Measurements from ENCODE around the gene CLSTN1. TPM values are rescaled to one million over a fixed set of nuclear protein-coding genes. Genes with fewer than 3 reads are reported as not detected.
"Not testable (repeated sequence)": the region's sequence is repeated elsewhere in the genome, so short reads cannot be mapped to it uniquely, and the experiment has no call there.

The CLSTN1 gene
- total RNA-seq, 1 donor = 89.9 TPM

DNA sequence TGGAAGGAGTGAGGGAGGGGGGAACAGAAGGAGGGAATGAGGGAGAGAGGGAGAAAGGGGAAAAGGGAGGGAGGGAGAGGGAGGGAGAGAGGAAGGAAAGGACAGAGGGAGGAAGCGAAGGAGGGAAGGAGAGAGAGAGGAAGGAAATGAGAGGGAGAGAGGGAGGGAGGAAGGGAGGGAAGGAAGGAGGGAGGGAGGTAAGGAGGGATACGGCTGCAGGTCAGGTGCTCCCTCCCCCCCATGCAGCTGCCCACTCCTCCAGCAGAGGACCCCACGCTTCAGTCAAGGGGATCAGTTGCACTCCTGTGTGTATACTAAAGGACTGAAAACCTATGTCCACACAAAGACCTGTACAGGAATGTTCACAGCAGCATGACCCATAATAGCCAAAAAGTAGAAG lies 54.8 kb downstream of the CLSTN1 start:
- no peak for DNase-seq (ENCODE audit: low read depth in 2 of 3, low spot score in 2 of 3)

DNA sequence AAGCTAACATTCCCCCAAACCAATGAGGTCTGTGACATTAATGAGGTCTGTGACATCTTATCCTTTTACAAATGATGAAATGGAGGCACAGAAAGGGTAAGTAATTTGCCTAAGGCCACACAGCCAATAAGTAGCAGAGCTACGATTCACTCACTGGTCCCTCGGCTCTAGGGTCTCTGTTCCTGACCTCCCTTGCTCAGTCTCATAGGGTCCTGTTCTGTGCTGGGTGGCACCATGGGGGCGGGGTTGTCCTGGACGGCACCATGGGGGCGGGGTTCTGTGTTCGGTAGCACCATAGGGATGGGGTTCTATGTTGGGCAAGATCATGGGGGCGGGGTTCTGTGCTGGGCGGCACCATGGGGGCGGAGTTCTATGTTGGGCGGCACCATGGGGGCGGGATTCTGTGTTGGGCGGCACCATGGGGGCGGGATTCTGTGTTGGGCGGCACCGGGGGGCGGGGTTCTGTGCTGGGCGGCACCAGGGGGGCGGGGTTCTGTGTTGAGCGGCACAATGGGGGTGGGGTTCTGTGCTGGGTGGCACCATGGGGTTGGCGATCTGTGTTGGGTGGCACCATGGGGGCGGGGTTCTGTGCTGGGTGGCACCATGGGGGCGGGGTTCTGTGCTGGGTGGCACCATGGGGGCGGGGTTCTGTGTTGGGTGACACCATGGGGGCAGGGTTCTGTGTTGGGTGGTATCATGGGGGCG lies 55.6 kb downstream of the CLSTN1 start:
- peak in 1 of 3 donors; percentile 26 for DNase-seq (ENCODE audit: low read depth in 2 of 3, low spot score in 2 of 3)

DNA sequence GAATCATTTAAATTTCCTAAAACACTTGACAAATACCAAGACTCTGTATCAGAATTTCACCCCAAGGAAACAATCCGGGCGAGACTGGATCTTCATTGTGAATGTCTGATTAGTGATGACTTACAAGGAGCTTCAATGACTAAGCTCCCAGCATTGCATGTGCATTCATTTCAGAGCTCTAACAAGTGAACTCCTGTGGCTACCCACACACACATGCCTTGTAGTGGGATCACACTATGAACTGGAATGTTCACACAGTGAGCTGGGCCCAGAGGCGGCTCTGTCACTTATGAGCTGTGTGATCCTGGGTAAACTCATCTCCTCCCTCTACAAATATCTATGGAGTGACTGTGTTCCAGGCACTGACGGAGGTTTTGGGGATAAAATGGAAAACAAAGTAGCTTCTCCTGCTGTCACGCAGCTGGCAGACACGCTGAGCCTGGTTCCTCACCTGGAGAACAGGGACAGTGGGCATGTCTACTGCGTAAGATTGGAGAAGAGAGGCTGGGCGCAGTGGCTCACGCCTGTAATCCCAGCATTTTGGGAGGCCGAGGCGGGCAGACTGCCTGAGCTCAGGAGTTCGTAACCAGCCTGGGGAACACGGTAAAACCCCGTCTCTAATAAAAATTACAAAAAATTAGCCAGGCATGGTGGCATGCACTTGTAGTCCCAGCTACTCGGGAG lies 56.9 kb downstream of the CLSTN1 start:
- no peak for DNase-seq (ENCODE audit: low read depth in 2 of 3, low spot score in 2 of 3)

DNA sequence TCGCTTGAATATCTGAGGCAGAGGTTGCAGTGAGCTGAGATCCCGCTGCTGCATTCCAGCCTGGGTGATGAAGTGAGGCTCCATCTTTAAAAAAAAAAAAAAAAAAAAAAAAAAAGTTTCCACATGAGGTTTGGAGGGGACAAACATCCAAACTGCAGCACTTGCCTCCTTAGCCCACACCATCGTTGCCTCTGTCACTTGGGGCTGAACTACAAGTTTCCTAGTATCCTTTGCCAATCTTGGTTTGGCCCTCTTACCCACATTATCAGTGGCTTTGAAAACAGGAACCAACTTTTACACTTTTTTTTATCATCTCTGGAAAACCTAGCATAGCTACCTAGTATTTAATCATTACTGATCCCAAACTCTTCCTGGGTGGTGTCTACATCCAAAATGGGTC lies 59.2 kb downstream of the CLSTN1 start:
- peak in 1 of 3 donors; percentile 48 for DNase-seq (ENCODE audit: low read depth in 2 of 3, low spot score in 2 of 3)

DNA sequence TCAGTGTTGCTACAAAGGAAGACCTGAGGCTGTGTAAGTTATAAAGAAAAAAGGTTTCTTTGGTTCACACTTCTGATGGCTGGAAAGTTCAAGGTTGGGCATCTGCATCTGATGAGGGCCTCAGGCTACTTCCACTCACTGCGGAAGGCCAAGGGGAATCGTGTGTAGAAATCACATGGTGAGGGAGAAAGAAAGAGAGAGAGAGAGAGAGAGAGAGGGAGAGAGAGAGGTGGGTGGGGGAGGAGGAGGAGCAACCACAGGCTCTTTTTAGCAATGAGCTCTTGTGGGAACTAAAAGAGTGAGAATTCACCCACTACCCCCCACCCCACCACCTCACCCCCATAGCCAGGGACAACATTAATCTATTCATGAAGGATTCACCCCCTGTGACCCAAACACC lies 59.9 kb downstream of the CLSTN1 start:
- no peak for DNase-seq (ENCODE audit: low read depth in 2 of 3, low spot score in 2 of 3)

DNA sequence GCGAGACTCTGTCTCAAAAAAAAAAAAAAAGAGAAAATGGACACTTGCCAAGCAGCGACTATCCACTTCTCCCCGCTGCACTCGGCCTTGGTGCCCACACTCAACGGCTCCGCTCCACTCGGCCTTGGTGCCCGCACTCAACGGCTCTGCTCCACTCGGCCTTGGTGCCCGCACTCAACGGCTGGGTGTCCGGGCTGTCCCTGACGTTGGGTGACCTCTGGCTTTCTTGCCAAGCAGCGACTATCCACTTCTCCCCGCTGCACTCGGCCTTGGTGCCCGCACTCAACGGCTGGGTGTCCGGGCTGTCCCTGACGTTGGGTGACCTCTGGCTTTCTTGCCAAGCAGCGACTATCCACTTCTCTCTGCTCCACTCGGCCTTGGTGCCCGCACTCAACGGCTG lies 61.3 kb downstream of the CLSTN1 start:
- DNase-seq (ENCODE audit: low read depth in 2 of 3, low spot score in 2 of 3) = not testable (repeated sequence)

DNA sequence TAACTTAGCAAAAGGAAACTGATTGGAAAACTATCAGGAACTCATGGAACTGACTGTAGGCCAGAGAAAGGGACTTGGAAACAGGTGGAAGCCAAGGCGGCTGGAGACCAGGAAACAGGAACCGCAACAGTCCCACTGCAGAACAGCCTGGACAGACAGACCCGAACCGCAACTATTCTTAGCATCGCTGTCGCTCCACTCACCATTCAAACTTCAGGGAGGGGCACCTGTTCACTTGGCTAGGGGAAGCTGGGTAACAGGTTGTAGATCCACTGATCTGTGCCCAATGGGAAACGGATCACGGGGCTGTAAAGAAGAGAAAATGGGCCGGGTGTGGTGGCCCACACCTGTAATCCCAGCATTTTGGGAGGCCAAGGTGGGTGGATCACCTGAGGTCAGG lies 61.9 kb downstream of the CLSTN1 start:
- no peak for DNase-seq (ENCODE audit: low read depth in 2 of 3, low spot score in 2 of 3)

DNA sequence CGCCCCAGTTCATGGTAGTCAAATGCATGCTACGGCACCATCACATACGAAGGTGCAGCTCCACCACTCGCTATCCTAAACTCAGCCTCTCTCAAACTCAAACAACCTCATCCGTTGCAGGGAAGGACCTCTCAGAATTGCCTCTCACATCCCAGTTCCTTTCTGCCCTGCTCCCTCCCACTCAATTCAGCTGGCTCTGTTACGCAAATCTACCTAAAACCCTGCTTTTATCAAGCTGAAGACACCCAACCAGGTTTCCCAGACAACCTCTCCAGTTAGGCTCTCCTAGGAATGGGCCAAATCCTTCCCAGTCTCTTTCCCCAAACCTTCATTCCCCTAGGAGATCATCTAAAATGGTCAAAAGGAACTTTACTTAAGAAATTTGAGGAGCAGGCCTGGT lies 62.9 kb downstream of the CLSTN1 start:
- DNase-seq (ENCODE audit: low read depth in 2 of 3, low spot score in 2 of 3) = no peak

DNA sequence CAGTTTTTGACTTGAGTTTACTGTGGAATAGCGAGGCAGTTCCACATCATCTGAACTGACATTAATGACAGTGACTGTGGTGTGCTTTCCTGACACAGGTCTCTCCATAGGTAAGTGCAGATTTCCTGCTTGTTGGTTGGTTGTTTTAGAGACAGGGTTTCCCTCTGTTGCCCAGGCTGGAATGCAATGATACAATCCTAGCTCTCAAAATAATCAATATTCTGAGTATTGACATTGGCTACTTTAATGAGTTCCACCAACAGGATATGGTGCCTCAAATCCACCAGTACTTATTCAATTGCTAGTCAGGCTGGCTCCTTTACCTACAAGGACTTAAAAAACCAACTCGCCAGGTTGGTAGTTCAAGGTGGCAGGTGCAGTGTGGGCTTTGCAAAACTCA lies 63.8 kb downstream of the CLSTN1 start:
- DNase-seq (ENCODE audit: low read depth in 2 of 3, low spot score in 2 of 3) = no peak

DNA sequence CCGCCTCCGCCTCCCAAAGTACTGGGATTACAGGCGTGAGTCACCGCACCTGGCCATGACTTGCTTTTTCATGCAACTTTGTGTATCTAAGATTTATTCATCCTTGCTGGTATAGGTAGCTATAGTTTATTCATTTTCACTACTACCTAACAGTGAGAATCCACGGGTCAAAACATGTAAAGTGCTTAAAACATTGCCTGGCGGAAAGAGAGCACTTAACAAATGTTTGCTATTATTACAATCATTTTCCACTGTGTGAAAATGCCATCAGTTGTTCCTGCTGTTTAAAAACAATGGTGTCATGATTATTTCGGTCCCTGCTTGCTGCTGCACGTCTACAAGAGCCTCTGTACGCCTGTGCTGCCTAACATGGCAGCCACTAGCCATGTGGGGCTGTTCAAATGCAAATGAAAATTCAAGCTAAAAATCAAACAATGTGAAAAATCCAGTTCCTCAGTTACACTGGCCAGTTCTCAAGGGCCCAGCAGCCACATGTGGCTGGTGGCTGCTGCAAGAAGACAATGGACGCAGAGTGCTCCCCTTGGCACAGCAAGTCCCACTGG lies 65.1 kb downstream of the CLSTN1 start:
- no peak for DNase-seq (ENCODE audit: low read depth in 2 of 3, low spot score in 2 of 3)

DNA sequence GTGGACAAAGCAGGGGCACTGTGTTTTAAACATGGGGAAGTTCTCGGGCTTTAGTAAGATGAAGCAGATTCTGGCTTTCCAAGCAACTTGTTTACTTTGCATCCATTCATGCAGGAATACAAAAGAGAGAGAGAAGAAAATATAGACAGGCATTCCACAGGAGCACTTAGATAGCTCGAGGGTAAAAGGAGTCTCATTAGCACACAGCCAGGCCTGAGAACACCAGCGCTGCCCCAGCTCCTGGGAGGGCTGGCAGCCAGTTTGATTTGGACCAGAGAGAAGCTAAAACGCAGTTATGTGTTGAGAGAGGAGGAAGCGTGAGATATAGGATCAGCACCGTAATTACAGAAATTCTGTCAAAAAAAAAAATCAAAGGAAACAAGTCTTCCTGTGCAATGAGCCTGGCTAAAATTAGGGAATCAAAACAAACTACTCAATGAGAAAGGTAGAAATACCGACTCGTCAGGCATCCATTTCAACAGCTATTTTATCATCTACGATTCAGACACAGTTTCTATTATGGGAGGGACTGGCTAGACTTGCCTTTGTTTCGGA lies 68.2 kb downstream of the CLSTN1 start:
- no peak for DNase-seq (ENCODE audit: low read depth in 2 of 3, low spot score in 2 of 3)

DNA sequence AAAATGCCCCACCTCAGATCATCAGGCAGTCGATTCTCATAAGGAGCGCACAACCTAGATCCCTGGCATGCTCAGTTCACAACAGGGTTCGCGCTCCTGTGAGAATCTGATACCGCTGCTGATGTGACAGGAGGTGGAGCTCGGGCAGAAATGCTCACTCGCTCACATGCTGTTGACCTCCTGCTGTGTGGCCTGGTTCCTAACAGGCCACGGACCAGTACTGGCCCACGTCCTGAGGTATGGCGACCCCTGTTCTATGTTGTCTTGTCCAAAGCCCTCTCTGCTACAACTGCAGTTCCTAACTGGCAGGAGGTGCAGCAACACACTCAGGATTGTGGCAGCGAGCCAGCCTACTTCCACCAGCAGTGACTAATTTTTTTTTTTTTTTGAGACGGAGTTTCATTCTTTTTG lies 70.6 kb downstream of the CLSTN1 start:
- no peak for DNase-seq (ENCODE audit: low read depth in 2 of 3, low spot score in 2 of 3)

DNA sequence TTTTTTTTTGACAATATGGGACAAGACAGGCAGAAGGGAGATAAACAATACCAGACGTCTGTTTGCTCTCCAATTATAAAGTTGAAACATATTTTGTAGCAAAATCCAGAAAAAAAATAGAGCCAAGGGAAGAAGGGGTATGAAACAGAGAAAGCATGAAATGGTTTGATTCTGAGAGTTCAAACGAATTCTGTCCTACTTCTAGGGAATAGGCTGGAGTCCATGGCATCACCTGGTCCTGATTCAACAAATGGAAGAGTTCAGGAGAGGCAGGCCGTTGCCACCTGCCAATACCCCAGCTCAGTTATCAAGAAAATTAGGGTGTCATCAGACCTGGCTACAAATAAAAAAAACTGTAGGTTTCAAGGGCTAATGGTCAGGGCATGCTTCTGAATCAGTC lies 71.8 kb downstream of the CLSTN1 start:
- no peak for DNase-seq (ENCODE audit: low read depth in 2 of 3, low spot score in 2 of 3)

DNA sequence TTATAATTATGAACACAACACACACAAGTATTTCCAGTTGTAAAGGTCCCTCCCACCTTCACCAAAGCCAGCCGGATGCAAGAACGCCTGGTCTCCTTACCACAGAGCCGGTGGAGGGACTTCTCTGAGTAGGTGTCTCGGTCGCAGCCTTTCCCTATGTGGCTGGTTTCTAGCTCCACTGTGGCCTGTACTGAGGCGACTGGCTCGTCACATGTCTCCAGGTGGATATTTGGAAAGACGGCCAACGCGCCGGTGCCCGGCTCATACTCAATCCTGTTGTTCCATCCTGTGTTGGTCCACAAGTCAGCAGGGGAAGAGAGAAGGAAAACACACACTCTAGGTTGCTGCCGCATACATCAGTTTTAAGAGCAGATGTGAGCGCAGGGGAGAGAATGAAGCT lies 74.4 kb downstream of the CLSTN1 start:
- DNase-seq (ENCODE audit: low read depth in 2 of 3, low spot score in 2 of 3) = no peak

DNA sequence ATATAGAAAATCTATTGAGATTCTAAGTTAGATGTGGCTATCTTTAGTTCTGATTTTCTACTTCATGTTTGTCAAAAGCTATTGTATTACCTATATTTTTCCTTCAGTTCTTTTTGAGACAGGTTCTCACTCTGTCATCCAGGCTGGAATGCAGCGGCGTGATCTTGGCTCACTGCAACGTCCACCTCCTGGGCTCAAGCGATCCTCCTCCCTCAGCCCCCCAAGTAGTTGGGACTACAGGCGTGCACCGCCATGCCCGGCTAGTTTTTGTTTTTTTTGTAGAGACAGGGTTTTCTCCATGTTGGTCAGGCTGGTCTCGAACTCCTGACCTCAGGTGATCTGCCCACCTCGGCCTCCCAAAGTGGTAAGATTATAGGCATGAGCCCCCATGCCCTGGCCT lies 75.4 kb downstream of the CLSTN1 start:
- DNase-seq (ENCODE audit: low read depth in 2 of 3, low spot score in 2 of 3) = not testable (repeated sequence)

DNA sequence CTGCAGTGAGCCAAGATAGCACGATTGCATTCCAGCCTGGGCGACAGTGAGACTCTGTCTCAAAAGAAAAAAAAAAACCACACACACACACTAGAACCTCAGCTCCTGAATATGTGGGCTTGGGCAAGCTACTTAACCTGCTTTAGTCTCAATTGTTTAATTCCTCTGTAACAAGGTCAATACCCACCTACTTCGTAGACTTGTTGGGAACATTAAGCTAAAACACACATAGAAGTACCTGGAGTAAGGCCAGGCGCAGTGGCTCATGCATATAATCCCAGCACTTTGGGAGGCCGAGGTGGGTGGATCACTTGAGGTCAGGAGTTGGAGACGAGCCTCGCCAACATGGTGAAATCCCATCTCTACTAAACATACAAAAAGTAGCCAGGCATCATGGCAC lies 77.1 kb downstream of the CLSTN1 start:
- DNase-seq (ENCODE audit: low read depth in 2 of 3, low spot score in 2 of 3) = no peak

DNA sequence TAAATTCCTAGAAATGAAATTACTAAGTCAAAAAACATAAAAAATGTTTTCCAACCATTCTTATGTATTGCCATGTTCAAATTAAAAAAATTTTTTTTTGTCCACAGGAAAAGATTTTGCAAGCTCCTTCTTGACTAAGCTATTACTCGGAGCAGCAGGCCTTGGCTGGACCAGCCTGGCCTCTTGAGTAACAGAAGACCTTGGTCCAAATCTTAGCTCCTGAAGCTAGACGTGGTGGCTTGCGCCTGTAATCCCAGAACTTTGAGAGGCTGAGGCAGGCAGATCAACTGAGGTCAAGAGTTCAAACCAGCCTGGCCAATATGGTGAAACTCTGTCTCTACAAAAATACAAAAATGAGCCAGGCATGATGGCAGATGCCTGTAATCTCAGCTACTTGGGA lies 77.6 kb downstream of the CLSTN1 start:
- DNase-seq (ENCODE audit: low read depth in 2 of 3, low spot score in 2 of 3) = no peak

DNA sequence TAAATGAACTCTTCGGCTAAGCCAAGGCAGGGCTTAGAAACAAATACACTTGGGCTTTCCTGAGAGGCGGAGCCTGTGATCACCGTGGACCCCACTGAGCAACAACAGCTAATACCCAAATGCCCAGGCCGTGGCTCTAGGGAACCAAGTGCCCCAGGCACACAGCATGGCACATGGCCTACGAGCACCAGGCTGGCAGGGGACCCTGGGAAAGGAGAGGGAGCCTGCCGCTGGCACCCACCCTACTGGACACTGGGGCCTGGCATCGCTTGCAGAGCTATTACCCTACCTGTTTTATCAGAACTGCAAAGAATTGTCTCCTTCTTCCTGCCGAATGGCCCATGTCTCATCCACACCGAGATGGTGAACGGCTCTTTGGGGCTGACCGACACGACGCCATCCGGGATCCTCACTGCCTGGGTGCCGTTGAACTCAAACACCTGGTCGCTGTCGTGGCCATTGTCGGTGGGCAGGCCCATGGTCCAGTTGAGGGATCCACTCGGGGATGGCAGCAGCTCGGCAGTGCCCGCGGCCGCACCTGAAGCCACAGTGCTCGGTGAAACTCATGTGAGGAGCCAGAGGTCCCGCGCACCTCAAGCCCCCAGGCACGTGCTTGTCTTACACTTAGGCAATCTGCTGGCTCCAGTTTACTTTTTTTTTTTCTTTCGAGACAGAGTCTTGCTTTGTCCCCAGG lies 79.5 kb downstream of the CLSTN1 start:
- no peak for DNase-seq (ENCODE audit: low read depth in 2 of 3, low spot score in 2 of 3)

DNA sequence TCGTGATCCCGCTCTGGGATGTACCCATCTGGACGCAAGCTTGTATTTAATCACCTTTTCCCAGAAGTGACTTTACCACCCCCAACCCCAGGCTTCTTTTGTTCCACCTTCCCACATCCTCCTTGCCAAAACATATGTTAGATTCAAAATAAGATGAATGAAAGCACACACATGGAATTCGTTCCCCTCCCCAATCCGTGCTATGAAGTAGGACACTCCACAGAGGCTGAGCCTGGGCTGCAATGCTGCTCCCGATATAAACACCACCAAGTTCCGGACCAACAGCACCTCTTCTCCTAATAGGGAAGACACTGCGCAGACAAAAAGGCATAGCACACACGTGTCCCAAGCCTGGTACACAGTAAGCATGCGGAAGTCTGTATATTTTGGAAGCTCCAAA lies 86.1 kb downstream of the CLSTN1 start:
- DNase-seq (ENCODE audit: low read depth in 2 of 3, low spot score in 2 of 3) = no peak

DNA sequence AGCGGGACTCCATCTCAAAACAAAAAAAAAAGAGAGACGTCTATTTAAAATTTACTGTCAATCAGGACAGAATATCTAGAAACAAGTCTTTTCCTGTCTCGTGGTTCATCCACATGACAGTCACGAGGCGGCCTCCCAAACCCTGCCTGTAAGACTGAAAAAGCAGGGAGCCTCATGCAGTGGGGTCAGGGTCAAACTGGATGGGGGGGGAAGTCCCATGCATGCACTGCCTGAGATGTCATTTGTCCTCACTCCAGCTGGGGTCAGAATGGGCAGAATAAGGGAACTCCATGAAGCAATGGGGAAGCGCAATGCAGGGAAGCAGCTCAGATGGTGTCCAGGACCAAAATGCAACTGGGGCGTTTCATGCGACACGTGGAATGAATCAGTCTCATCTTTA lies 86.7 kb downstream of the CLSTN1 start:
- no peak for DNase-seq (ENCODE audit: low read depth in 2 of 3, low spot score in 2 of 3)

DNA sequence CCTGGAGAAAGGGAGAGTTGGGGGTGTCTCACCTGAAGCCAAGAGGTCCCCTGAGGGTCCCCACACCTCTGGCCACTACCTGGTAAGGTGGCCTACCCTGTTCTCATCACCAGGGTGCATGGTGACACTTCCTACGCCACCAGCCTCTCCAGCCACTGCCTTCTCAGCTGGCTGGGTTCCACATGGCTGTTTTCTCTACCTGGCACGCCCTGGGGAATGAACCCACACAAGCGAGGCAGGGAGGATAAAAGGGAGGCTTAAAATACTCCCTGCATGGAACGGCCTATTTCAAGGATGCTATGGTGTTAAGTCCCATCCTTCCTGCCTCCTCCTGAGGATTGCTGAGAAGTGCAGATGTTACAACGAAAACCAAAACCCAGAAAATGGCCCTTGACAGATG lies 87.5 kb downstream of the CLSTN1 start:
- DNase-seq (ENCODE audit: low read depth in 2 of 3, low spot score in 2 of 3) = no peak
